ENCODE data around the gene MAML3.

Gene MAML3

GRCh38 chr4:140099983-140100382 lies 54.0 kb downstream of the MAML3 start:
- no peak for DNase-seq (ENCODE audit: low read depth)

DNA sequence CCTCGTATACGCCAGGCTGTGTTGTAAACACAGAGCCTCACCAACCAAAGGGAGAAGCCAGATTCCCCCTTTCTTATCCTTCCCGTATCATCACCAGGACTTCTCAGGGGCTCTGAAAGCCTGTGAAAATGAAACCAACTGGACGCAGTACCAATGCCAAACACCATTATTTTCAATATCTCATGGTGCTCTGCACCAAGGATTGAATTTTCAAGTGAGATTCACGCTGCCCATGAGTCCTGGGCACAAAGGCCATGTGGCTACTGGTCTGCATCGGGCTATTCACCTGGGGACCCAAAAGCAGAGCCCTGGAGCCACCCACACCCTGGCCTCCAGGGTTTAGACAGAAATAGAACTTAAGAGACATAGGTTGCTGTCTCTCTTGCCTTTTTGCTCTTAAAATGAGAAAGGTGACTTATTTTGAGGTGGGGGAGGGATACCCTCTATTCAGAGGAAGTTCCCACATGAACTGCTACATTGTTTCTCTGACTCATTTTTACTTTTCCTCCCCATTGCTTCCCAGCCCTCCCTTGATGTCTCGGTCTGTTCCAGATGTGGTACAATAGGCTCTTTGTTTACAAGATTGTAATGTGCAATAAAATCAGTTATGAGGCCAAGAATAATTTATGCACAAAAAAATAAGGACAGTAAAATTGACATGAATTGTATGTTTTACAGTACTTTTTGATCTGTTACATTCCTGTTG lies 55.4 kb downstream of the MAML3 start:
- no peak for DNase-seq (ENCODE audit: low read depth)

DNA sequence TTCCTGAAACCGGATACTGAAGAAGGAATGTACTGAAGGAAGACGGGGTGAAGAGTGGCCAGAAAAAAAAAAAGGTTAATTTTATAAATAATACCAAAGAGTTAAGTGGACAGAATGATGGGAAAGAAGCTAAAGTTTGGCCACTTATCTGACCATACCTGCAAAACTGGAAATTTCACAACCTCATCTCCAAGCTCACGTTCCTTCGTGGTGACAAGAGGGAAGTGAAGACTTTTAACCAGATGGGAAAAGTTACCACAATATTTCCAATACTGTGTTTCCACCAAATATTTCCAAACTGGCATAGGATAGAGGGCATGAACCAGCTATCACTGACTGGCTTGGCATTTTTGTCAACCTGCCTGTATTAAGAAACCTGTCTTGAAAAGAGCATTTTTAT lies 56.4 kb downstream of the MAML3 start:
- DNase-seq (ENCODE audit: low read depth) = no peak

- no peak for DNase-seq (ENCODE audit: low read depth)
These were observed 57.1 kb downstream of the MAML3 start for GRCh38 chr4:140096921-140097320.

DNA sequence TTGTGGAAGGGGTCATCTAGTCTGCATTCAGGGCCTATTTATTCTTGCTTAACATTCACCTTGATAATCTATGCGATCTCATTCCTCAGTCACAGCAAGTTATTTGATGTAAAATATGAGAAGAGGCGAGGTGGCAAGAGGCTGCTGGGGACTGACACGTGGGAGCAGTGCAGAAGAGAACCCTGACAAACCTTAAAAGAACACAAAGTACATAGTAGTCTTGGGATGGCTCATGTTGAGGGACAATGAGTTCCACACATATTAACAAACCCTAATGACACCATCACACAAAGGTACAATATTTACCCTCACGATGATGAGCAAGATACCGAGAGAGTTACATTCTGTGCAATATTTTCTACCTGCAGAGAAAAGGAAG lies 57.5 kb downstream of the MAML3 start:
- DNase-seq (ENCODE audit: low read depth) = no peak

DNA sequence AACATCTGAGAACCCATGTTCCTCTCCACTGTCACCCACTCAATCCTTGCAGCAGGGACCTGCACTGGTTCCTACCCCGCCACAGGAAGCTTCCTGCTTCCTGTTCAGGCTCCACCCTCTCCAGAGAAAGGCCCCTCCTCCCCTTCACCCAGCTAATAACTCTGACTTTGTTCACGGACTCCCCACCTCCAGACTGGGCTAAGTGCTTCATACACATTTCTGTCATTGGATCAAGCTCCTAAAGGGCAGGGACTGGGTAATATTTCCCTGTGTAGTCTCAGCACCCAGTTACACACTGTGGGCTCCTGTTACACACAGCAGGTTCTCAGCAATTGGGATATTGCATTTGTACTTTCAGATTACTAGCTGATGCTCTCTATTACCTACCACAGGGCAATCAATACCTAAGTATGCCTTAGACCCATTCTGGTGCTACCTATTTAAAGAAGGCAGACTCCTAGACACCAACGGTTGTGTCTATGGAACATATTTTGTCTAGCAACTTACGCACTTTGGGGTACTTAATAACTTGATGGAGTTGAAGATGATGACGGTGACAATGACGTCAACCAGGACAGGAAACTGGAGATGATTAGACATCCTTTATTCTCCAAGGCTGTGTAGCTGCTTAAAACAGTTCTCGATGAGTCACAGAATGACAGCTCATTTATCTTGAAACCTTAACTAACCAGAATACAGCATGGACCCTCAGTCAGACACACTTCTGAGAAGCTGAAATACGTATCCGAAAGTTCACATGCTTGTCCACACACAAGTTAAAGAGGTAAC lies 58.1 kb downstream of the MAML3 start:
- DNase-seq (ENCODE audit: low read depth) = peak; percentile 62

GRCh38 chr4:140094438-140095420 lies 59.3 kb downstream of the MAML3 start:
- DNase-seq (ENCODE audit: low read depth) = peak; percentile 54

GRCh38 chr4:140092094-140092851 lies 61.7 kb downstream of the MAML3 start:
- DNase-seq (ENCODE audit: low read depth) = no peak

DNA sequence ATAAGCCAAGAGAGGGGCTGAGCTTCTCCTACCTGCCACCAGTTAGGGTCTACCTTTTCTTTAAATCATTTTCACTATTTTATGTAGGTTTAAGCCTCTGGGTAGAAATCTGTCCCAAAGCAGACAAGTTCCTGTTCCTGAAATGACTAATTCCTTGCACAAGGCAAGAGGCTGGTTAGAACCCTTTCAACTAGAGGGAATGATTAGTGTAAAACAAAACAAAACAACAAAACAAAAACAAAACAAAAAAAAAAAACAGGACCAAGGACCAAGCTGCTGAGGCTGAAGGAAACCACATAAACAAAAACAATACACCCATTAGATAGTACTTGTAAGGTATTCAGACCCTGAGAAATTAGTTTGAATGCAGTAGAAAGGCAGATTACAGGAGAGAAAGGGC lies 62.7 kb downstream of the MAML3 start:
- DNase-seq (ENCODE audit: low read depth) = no peak

- DNase-seq (ENCODE audit: low read depth) = no peak
These were observed 63.7 kb downstream of the MAML3 start for GRCh38 chr4:140090215-140090731.

- DNase-seq (ENCODE audit: low read depth) = no peak
These were observed 64.8 kb downstream of the MAML3 start for GRCh38 chr4:140089216-140089615.

- no peak for DNase-seq (ENCODE audit: low read depth)
These were observed 65.5 kb downstream of the MAML3 start for GRCh38 chr4:140088323-140088967.

GRCh38 chr4:140085881-140086280 lies 68.1 kb downstream of the MAML3 start:
- no peak for DNase-seq (ENCODE audit: low read depth)

GRCh38 chr4:140085062-140085622 lies 68.8 kb downstream of the MAML3 start:
- DNase-seq (ENCODE audit: low read depth) = no peak

- no peak for DNase-seq (ENCODE audit: low read depth)
These were observed 69.6 kb downstream of the MAML3 start for GRCh38 chr4:140084385-140084784.

DNA sequence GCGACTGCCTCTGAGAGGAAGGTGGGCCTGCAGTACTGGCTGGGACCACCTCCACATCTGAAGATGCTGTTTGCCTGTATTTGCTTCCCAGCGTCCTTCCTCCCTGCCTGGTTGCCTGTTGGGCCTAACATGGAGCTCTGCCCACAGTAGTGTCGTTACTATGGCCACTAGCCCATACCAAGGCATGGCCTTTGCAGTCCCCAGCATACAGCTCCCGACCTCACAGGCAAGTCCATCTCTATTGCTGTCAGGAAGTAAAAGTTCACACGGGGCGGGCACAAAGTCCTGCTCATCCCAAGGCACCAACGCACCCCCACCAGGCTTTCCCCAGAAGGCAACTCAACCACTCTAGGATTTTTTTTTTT lies 71.6 kb downstream of the MAML3 start:
- no peak for DNase-seq (ENCODE audit: low read depth)

DNA sequence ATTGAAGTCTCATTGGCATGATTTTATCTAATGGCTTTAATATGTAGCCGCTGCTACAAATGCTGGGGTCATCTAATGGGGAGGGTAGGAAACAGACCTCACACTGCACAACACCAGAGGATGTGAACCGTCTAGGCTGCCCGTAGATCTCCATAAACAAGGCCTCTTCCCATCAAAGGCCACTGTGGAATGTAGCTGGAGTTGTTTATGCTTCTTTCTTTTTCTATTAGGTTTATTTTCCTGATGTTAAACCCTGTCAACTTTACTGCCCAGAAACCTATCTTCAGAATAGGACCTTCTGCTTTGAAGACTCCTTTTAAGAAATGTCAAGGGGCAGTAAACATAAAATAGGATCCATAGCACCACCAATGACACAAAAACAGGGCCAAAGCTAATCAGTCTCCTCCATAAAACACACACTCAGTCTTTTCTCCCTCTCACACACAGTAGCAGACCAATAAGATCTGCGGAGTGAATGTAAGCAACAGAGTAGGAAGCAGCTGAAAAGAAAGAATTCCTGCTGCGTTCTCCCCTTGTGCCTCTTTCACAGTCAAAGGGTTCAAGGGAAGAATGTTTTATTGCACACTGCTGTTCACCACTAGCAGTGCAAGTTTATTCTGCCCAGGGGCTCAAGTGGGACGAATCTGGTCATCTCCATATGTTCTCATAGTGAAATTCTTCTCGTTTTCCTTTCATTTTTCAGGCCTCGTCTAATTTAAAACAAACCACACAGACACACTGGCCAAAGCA lies 72.2 kb downstream of the MAML3 start:
- DNase-seq (ENCODE audit: low read depth) = no peak

GRCh38 chr4:140080883-140081282 lies 73.1 kb downstream of the MAML3 start:
- no peak for DNase-seq (ENCODE audit: low read depth)

DNA sequence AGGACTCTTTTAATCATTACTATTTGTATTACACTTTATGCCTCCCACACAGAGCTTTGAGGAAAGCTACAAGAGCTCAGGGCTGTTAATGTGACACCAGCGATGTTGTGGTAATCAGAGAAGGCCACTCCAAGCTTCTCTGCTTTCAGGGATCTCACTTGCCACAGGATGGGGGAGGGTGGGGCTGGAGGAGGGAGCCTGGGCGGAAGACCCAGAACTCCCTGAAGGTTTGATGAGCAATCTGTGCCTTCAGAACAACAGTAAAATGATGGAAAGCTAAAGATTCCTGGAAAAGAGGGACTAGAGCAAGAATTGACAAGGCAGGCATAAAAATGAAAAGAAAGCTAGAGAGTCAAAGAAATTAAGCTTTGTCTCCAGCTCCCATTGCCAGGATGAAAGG lies 75.6 kb downstream of the MAML3 start:
- DNase-seq (ENCODE audit: low read depth) = no peak

DNA sequence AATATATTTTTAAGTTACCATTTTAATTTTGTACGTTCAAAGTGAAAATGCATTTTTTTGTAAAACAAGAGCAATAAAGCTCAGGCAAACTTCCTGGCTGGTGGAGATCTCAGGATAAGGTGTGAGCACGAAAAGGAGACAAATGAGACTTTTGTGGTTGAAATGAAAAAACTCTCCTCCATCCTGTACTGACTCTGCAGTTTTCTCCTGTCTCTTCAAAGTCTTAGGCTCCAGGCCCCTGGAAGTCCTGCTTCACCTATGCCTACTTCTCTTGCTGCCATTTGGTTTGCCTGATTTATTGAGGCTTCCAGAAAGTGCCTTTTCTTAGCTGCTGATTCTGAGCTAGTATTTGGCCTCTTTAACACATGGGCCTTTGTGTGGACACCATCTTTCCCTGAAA lies 77.7 kb downstream of the MAML3 start:
- no peak for DNase-seq (ENCODE audit: low read depth)

Data from CMK (cell line).